OCI-LY7 (cell line): Measurements from ENCODE around the gene C1QL2.

ENCODE experiments used
- CTCF ChIP-seq: fragments of 200-600 bp; sonication (generic); conservative IDR thresholded peaks from 2 replicates; pipeline ENCODE4 v1.5.1; 2014; ENCODE audit warnings: mild to moderate bottlenecking, antibody characterized with exemption, low read length, moderate library complexity, mixed read lengths
- EZH2phosphoT487 ChIP-seq: fragments of 200-600 bp; sonication (generic); IDR thresholded peaks from 2 replicates; pipeline ENCODE4 v1.6.1; 2018; ENCODE audit warnings: low read depth, borderline replicate concordance, mild to moderate bottlenecking, mixed run types, antibody characterized with exemption, low read length, moderate library complexity, mixed read lengths

DNA sequence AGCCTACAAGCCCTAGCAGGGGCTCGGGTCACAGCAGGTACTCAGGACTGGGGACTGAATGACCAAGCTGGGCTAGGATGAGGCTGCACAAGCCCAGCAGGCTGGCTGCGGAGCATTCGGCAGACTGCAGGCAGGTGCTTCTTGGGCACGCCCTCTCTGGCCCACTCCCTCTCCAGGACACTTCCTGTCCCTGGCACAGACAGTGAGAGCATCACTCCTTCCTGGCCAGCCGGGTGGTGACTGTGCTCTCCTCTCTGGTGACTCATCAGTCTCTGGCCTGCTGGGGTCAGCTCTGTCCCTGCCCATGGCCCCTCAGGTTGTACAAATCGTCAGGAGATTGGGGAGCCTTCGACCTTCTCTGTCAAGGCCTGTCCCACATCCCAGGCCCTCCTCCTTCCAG lies 22.5 kb downstream of the C1QL2 start:
- TF ChIP-seq CTCF (no peak), EZH2phosphoT487 (no peak)
